Measurements from ENCODE around the gene HUNK. TPM values are rescaled to one million over a fixed set of nuclear protein-coding genes. Genes with fewer than 3 reads are reported as not detected.
"Not testable (repeated sequence)": the region's sequence is repeated elsewhere in the genome, so short reads cannot be mapped to it uniquely, and the experiment has no call there.

HUNK gene
- total RNA-seq, 1 donor from 2014 or later, result 1.9 TPM

DNA sequence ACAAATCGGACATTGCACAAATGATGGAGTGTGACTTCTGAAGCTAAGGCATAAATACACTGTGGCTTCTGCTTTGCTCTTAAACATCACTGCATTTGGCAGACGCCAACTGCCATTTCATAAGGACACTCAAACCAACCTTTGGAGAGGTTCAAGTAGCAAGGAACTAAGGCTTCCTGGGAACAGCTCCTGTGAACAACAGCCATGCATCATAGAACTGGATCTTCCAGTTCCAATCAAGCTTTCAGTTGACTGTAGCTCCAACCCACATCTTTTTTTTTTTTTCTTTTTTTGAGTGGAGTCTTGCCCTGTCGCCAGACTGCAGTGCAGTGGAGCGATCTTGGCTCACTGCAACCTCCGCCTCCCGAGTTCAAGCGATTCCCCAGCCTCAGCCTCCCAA is 10.7 kb upstream of the HUNK start:
- intact Hi-C loops (cut with DNase I), result loop anchor here (10.0 kb wide), 1 partner anchor 393 kb away; no protein-coding TSS in a partner anchor
- H3K4me1 ChIP-seq, result no peaks in the 10 kb centered on the region
- ATAC-seq, result peak; percentile 83 to 84
- TF ChIP-seq, protein P1, sequence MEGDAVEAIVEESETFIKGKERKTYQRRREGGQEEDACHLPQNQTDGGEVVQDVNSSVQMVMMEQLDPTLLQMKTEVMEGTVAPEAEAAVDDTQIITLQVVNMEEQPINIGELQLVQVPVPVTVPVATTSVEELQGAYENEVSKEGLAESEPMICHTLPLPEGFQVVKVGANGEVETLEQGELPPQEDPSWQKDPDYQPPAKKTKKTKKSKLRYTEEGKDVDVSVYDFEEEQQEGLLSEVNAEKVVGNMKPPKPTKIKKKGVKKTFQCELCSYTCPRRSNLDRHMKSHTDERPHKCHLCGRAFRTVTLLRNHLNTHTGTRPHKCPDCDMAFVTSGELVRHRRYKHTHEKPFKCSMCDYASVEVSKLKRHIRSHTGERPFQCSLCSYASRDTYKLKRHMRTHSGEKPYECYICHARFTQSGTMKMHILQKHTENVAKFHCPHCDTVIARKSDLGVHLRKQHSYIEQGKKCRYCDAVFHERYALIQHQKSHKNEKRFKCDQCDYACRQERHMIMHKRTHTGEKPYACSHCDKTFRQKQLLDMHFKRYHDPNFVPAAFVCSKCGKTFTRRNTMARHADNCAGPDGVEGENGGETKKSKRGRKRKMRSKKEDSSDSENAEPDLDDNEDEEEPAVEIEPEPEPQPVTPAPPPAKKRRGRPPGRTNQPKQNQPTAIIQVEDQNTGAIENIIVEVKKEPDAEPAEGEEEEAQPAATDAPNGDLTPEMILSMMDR (IDR thresholded peaks at IDR 0.05), result no peak
- H3K4me3 ChIP-seq, result no peak overlapping the region
- DNase-seq, result no peak
- no peak overlapping the region for H3K27ac ChIP-seq
- H3K27me3 ChIP-seq (ENCODE audit: low read depth), result no peaks in the 10 kb centered on the region
- no peaks in the 10 kb centered on the region for H3K36me3 ChIP-seq
- H3K9me3 ChIP-seq, result no peaks in the 10 kb centered on the region

GRCh38 chr21:31865429-31865970 is 7.3 kb upstream of the HUNK start:
- ATAC-seq (no peak), DNase-seq (no peak)
- no peaks in the 10 kb centered on the region for H3K4me1 ChIP-seq
- H3K9me3 ChIP-seq, result no peaks in the 10 kb centered on the region
- H3K4me3 ChIP-seq, result no peak overlapping the region
- intact Hi-C loops (cut with DNase I), result loop anchor here (10.0 kb wide), 1 partner anchor 389 kb away; no protein-coding TSS in a partner anchor
- no peak overlapping the region for H3K27ac ChIP-seq
- TF ChIP-seq, protein P1 (IDR thresholded peaks at IDR 0.05), result no peak
- H3K36me3 ChIP-seq, result no peaks in the 10 kb centered on the region
- H3K27me3 ChIP-seq (ENCODE audit: low read depth), result peaks cover 9% of the 10 kb centered on the region

DNA sequence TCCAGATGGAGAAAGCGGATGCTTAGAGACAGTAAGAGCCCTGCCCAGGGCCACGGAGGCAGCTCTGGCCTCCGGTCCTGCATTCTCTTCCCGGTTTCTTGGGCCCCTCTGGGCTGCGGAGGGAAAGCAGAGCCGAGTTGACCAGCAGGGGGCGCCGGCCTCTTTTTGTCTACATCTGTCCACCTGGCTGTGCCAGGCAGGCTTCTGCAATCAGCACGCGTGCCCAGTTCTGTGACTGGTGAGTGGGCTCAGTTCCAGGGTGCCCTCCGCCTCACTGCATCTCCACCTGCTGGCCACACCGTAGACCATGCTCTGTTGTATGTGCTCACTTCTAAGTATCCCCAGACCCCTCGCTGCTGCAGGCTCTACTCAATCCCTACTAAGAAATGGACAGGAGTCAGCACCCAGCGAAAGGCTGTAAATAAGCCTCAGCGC is 6.7 kb upstream of the HUNK start:
- Histone ChIP-seq H3K36me3 (no peaks in the 10 kb centered on the region), H3K4me3 (no peak overlapping the region), H3K27me3 (ENCODE audit: low read depth) (peaks cover 15% of the 10 kb centered on the region), H3K4me1 (no peaks in the 10 kb centered on the region), H3K9me3 (no peaks in the 10 kb centered on the region), H3K27ac (no peak overlapping the region)
- peak; percentile 92 for DNase-seq
- intact Hi-C loops (cut with DNase I), result loop anchor here (10.0 kb wide), 1 partner anchor 389 kb away; no protein-coding TSS in a partner anchor
- ATAC-seq, result peak; percentile 91 to 92
- TF ChIP-seq, protein P1 (IDR thresholded peaks at IDR 0.05), result peak; percentile 93

GRCh38 chr21:31869750-31870149 is 3.1 kb upstream of the HUNK start:
- ATAC-seq, result no peak
- Histone ChIP-seq H3K4me1 (peaks cover 21% of the 10 kb centered on the region), H3K27ac (no peak overlapping the region), H3K9me3 (no peaks in the 10 kb centered on the region), H3K27me3 (ENCODE audit: low read depth) (peaks cover 44% of the 10 kb centered on the region), H3K4me3 (no peak overlapping the region), H3K36me3 (no peaks in the 10 kb centered on the region)
- TF ChIP-seq, protein P1 (IDR thresholded peaks at IDR 0.05), result no peak
- intact Hi-C loops (cut with DNase I), result loop anchor here (10.0 kb wide), 1 partner anchor 385 kb away; no protein-coding TSS in a partner anchor
- no peak for DNase-seq

GRCh38 chr21:31870472-31871193 is 2.2 kb upstream of the HUNK start:
- ATAC-seq (no peak), DNase-seq (no peak)
- H3K4me1 ChIP-seq, result peaks cover 22% of the 10 kb centered on the region
- no peaks in the 10 kb centered on the region for H3K36me3 ChIP-seq
- intact Hi-C loops (cut with DNase I), result no loop called here
- TF ChIP-seq, protein P1 (IDR thresholded peaks at IDR 0.05), result no peak
- no peaks in the 10 kb centered on the region for H3K9me3 ChIP-seq
- no peak overlapping the region for H3K4me3 ChIP-seq
- peaks cover 48% of the 10 kb centered on the region for H3K27me3 ChIP-seq (ENCODE audit: low read depth)
- no peak overlapping the region for H3K27ac ChIP-seq

GRCh38 chr21:31871371-31871770 is 1.4 kb upstream of the HUNK start:
- H3K9me3 ChIP-seq; H3K4me3 ChIP-seq; intact Hi-C loops (cut with DNase I); H3K27ac ChIP-seq; DNase-seq; H3K36me3 ChIP-seq; ATAC-seq: not testable (repeated sequence)
- Histone ChIP-seq H3K27me3 (ENCODE audit: low read depth) (peaks cover 56% of the 10 kb centered on the region), H3K4me1 (peaks cover 22% of the 10 kb centered on the region)
